ENCODE measurements around the gene MYRF.

MYRF gene

GRCh38 chr11:61724437-61724836 is 28.0 kb upstream of the MYRF start (continued):
- TF ChIP-seq ZNF518A (tag by site-specific recombination; conservative IDR thresholded peaks at IDR 0.05; ENCODE audit: low read depth) (no peak), ZNF366 (tag by site-specific recombination; conservative IDR thresholded peaks at IDR 0.05) (no peak), ZNF571 (tag by site-specific recombination; IDR thresholded peaks at IDR 0.05) (no peak), ZNF555 (tag by site-specific recombination; conservative IDR thresholded peaks at IDR 0.05) (no peak), BCL6B (tag by site-specific recombination; IDR thresholded peaks at IDR 0.05) (no peak), ZNF501 (tag by site-specific recombination; IDR thresholded peaks at IDR 0.05) (no peak), ZNF239 (tag by site-specific recombination; IDR thresholded peaks at IDR 0.05) (no peak), ZNF157 (tag by site-specific recombination; IDR thresholded peaks at IDR 0.05) (no peak), ZNF311 (tag by site-specific recombination; IDR thresholded peaks at IDR 0.05; ENCODE audit: borderline replicate concordance) (no peak), GLI2 (tag by site-specific recombination; IDR thresholded peaks at IDR 0.05; ENCODE audit: borderline replicate concordance, low read depth) (no peak)

- H3K27ac ChIP-seq (ENCODE audit: extremely low read depth, low read depth, low read length) = no peak overlapping the region
- no peaks in the 10 kb centered on the region for H3K4me1 ChIP-seq (ENCODE audit: control insufficient read depth, insufficient read depth, low read length)
- ChIA-PET POLR2A (no interaction called here), CTCF (interaction anchor here (0.6 to 2.5 kb wide), 4 partner anchors 8 to 87 kb away, joined by 3 to 14 read pairs (median 3); no protein-coding TSS in a partner anchor)
- H3K9me3 ChIP-seq (ENCODE audit: control insufficient read depth, insufficient read depth, low read depth, low read length) = no peaks in the 10 kb centered on the region
- no peak for TF ChIP-seq ZNF513 (tag by site-specific recombination; IDR thresholded peaks at IDR 0.05)
- H3K4me3 ChIP-seq (ENCODE audit: low read depth, low read length) = no peak overlapping the region
- peaks cover 0 to 76% of the 10 kb centered on the region in 2 experiments; a peak in 1 of 3 replicates for H3K36me3 ChIP-seq (ENCODE audit: control insufficient read depth in 2 of 2, insufficient read depth in 1 of 2, low read length in 2 of 2)
Measured at GRCh38 chr11:61725781-61726231, 26.6 kb upstream of the MYRF start.

- peaks cover 0 to 74% of the 10 kb centered on the region in 2 experiments; a peak in 1 of 3 replicates for H3K36me3 ChIP-seq (ENCODE audit: control insufficient read depth in 2 of 2, insufficient read depth in 1 of 2, low read length in 2 of 2)
- H3K4me1 ChIP-seq (ENCODE audit: control insufficient read depth, insufficient read depth, low read length) = no peaks in the 10 kb centered on the region
- H3K4me3 ChIP-seq (ENCODE audit: low read depth, low read length) = no peak overlapping the region
- H3K27ac ChIP-seq (ENCODE audit: extremely low read depth, low read depth, low read length) = no peak overlapping the region
- ChIA-PET POLR2A (no interaction called here), CTCF (interaction anchor here (0.8 kb wide), 1 partner anchor 88 kb away, joined by 3 read pairs; no protein-coding TSS in a partner anchor)
- no peaks in the 10 kb centered on the region for H3K9me3 ChIP-seq (ENCODE audit: control insufficient read depth, insufficient read depth, low read depth, low read length)
- TF ChIP-seq ZNF140 (tag by site-specific recombination; IDR thresholded peaks at IDR 0.05) = no peak
- no peak for TF ChIP-seq BCL6B (tag by site-specific recombination; IDR thresholded peaks at IDR 0.05)
- no peak for TF ChIP-seq GFI1B (tag by site-specific recombination; IDR thresholded peaks at IDR 0.05)
- no peak for TF ChIP-seq ZNF404 (tag by site-specific recombination; IDR thresholded peaks at IDR 0.05)
- TF ChIP-seq AEBP2 (tag by site-specific recombination; IDR thresholded peaks at IDR 0.05; ENCODE audit: borderline replicate concordance) = no peak
- TF ChIP-seq ZBTB6 (tag by site-specific recombination; IDR thresholded peaks at IDR 0.05) = no peak
- TF ChIP-seq ZNF184 (tag by site-specific recombination; IDR thresholded peaks at IDR 0.05) = no peak
- no peak for TF ChIP-seq KLF8 (tag by site-specific recombination; IDR thresholded peaks at IDR 0.05)
- TF ChIP-seq PRDM6 (tag by site-specific recombination; IDR thresholded peaks at IDR 0.05) = no peak
Measured at GRCh38 chr11:61726775-61727174, 25.7 kb upstream of the MYRF start.
